ENCODE results near the gene DCDC2B. TPM values are rescaled to one million over a fixed set of nuclear protein-coding genes. Genes with fewer than 3 reads are reported as not detected.

DCDC2B gene
- total RNA-seq, 1 experiment from 2014 or later = not detected

DNA sequence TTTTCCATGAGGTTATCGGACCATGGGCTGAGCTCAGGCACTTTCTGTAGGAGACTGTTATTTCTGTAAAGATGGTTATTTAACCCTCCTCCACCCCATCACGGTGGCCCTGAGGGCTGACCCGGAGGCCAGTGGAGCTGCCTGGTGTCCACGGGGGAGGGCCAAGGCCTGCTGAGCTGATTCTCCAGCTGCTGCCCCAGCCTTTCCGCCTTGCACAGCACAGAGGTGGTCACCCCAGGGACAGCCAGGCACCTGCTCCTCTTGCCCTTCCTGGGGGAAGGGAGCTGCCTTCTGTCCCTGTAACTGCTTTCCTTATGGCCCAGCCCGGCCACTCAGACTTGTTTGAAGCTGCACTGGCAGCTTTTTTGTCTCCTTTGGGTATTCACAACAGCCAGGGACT, 11.1 kb upstream of the DCDC2B start:
- no peak for TF ChIP-seq STAT6 (CRISPR knock-in tag; conservative IDR thresholded peaks at IDR 0.05; ENCODE audit: low read depth)
- TF ChIP-seq RORB (CRISPR knock-in tag; IDR thresholded peaks at IDR 0.05) = no peak
- no peak for TF ChIP-seq FOXP1 (CRISPR knock-in tag; IDR thresholded peaks at IDR 0.05; ENCODE audit: borderline replicate concordance)
- TF ChIP-seq MAX (CRISPR knock-in tag; IDR thresholded peaks at IDR 0.05) = no peak
- TF ChIP-seq HMGXB4 (CRISPR knock-in tag; IDR thresholded peaks at IDR 0.05) = no peak
- no peak for TF ChIP-seq ZBTB21 (CRISPR knock-in tag; IDR thresholded peaks at IDR 0.05; ENCODE audit: borderline replicate concordance)
- TF ChIP-seq TCF7 (CRISPR knock-in tag; IDR thresholded peaks at IDR 0.05; ENCODE audit: low read depth) = no peak
- no peak for TF ChIP-seq ZNF416 (CRISPR knock-in tag; IDR thresholded peaks at IDR 0.05)
- TF ChIP-seq, protein P1, sequence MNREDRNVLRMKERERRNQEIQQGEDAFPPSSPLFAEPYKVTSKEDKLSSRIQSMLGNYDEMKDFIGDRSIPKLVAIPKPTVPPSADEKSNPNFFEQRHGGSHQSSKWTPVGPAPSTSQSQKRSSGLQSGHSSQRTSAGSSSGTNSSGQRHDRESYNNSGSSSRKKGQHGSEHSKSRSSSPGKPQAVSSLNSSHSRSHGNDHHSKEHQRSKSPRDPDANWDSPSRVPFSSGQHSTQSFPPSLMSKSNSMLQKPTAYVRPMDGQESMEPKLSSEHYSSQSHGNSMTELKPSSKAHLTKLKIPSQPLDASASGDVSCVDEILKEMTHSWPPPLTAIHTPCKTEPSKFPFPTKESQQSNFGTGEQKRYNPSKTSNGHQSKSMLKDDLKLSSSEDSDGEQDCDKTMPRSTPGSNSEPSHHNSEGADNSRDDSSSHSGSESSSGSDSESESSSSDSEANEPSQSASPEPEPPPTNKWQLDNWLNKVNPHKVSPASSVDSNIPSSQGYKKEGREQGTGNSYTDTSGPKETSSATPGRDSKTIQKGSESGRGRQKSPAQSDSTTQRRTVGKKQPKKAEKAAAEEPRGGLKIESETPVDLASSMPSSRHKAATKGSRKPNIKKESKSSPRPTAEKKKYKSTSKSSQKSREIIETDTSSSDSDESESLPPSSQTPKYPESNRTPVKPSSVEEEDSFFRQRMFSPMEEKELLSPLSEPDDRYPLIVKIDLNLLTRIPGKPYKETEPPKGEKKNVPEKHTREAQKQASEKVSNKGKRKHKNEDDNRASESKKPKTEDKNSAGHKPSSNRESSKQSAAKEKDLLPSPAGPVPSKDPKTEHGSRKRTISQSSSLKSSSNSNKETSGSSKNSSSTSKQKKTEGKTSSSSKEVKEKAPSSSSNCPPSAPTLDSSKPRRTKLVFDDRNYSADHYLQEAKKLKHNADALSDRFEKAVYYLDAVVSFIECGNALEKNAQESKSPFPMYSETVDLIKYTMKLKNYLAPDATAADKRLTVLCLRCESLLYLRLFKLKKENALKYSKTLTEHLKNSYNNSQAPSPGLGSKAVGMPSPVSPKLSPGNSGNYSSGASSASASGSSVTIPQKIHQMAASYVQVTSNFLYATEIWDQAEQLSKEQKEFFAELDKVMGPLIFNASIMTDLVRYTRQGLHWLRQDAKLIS (CRISPR knock-in tag; IDR thresholded peaks at IDR 0.05; ENCODE audit: borderline replicate concordance) = no peak
- TF ChIP-seq TEAD4 (CRISPR knock-in tag; IDR thresholded peaks at IDR 0.05) = no peak
- TF ChIP-seq, protein P2, sequence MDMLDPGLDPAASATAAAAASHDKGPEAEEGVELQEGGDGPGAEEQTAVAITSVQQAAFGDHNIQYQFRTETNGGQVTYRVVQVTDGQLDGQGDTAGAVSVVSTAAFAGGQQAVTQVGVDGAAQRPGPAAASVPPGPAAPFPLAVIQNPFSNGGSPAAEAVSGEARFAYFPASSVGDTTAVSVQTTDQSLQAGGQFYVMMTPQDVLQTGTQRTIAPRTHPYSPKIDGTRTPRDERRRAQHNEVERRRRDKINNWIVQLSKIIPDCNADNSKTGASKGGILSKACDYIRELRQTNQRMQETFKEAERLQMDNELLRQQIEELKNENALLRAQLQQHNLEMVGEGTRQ (CRISPR knock-in tag; IDR thresholded peaks at IDR 0.05) = no peak
- no peak for TF ChIP-seq ZNF396 (CRISPR knock-in tag; IDR thresholded peaks at IDR 0.05; ENCODE audit: borderline replicate concordance)
- no peak for TF ChIP-seq ESRRA (CRISPR knock-in tag; IDR thresholded peaks at IDR 0.05; ENCODE audit: borderline replicate concordance)
- TF ChIP-seq ZNF512 (CRISPR knock-in tag; IDR thresholded peaks at IDR 0.05; ENCODE audit: borderline replicate concordance) = no peak
- TF ChIP-seq PRDM15 (CRISPR knock-in tag; IDR thresholded peaks at IDR 0.05) = no peak
- no peak for TF ChIP-seq ARID4B (CRISPR knock-in tag; IDR thresholded peaks at IDR 0.05; ENCODE audit: borderline replicate concordance)
- Mint-ChIP-seq H3K4me3 (no peak overlapping the region), H3K27ac (0 out of 2 replicates have a peak overlapping the region, but pooled peaks have one; percentile 61), H3K27me3 (ENCODE audit: low read depth) (peaks cover 2% of the 10 kb centered on the region; the same call in 1 of the 2 replicates), H3K4me1 (peaks cover 35% of the 10 kb centered on the region), H3K9me3 (no peaks in the 10 kb centered on the region), H3K36me3 (peaks cover 47% of the 10 kb centered on the region)
- POLR2A ChIA-PET = interaction anchor here (0.6 to 1.7 kb wide), 5 partner anchors 10 to 204 kb away, joined by 3 to 5 read pairs (median 4); partner anchors contain the start of gene TXLNA
- ATAC-seq (no peak), DNase-seq (ENCODE audit: low spot score) (no peak)
- CTCF ChIA-PET = interaction anchor here (2.1 kb wide), 1 partner anchor 18 kb away, joined by 12 read pairs; no protein-coding TSS in a partner anchor
